ENCODE results near the gene TGM5.

TGM5 gene

GRCh38 chr15:43186003-43186353 is 80.8 kb downstream of the TGM5 start:
- no peak for DNase-seq

DNA sequence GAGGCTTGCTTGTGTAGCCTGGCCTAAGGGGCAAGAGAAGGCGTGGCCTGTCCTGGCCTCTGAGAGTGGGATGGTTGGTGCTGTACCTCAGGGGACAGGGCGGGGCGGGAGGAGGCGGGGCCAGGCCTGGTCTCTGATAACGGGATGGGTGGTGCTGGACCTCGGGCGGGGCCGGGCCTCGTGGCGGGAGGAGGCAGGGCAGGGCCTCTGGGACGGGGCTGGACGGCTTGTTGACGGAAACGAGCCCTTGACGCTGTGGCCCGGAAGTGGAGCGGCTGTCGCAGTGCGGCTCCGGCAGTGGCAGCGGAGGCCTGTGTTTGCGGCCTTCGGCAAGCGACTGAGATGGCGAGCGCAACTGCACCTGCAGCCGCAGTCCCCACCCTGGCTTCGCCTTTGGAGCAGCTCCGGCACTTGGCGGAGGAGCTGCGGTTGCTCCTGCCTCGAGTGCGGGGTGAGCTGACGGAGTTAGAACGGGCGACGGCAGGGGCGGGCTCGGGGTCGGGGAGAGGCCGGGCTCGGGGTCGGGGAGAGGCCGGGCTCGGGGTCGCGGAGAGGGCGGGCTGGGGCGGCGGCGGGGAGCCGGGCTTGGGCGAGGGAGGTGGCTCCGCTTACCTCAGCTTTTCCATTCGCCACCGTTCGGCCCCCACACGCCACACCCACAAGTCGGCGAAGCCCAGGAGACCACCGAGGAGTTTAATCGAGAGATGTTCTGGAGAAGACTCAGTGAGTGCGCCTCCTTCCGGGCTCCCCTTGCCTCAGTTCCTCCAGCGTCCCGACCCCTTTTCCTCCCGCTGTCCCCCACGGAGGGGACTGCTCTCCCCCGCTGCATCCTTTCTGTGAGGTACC is 81.3 kb downstream of the TGM5 start, which contains the start of gene CCNDBP1:
CCNDBP1 (plus strand) TSS at position 247 of the 846 bp plus-strand sequence; CDS start at position 343, 96 bp downstream.
- DNase-seq, result peak; percentile 64 to 76

DNA sequence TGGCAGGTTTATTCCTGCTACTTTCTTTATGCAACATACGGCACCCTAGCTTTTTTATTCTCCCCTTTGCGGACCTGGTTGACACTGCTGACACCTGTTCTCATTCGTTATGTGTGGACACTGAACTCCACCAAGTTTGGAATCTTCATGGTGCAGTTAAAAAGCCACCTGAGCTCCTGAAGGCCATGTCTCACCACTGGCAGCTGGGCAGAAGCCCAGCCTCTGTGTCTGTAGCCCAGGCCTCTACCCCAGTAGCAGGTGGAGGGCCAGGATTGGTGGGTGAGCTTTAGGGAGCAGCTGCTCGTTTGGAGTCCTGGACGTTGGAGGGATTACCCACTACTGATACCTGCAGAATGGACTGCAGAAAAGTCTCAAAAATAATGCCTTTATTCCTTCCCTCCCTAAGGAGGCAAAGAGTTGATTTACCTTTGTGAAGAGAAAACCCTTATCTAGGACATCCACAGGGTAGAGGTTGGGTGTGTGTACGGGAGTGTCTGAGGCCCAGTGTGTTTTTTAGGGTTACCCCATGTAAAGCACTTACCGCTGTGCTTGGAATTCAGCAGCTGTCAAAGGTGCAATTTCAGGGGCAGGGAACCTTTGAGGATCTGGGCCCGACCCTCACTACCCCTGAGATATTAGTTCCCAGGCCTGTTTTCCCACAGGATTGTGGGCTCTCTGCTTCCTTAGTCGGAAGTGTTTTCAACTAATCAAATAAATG is 82.2 kb downstream of the TGM5 start:
- no peak for DNase-seq

GRCh38 chr15:43183270-43183669 is 83.5 kb downstream of the TGM5 start:
- DNase-seq, result no peak

Measured in hippocampal formation (tissue), 2 donors.